NAMALWA (cell line): ENCODE data around the gene FLAD1.

ENCODE experiments used
- DNase-seq: peaks from one replicate; pipeline ENCODE4 v3.0.0-alpha.2; 2015; ENCODE audit warnings: low spot score

The FLAD1 gene

GRCh38 chr1:154952664-154953063 is 30.5 kb upstream of the FLAD1 start:
- no peak for DNase-seq

GRCh38 chr1:154953611-154954038 is 29.5 kb upstream of the FLAD1 start:
- peak; percentile 55 for DNase-seq

GRCh38 chr1:154954541-154954940 is 28.6 kb upstream of the FLAD1 start:
- no peak for DNase-seq

GRCh38 chr1:154955039-154955717 is 28.0 kb upstream of the FLAD1 start:
- DNase-seq, result peak; percentile 99

DNA sequence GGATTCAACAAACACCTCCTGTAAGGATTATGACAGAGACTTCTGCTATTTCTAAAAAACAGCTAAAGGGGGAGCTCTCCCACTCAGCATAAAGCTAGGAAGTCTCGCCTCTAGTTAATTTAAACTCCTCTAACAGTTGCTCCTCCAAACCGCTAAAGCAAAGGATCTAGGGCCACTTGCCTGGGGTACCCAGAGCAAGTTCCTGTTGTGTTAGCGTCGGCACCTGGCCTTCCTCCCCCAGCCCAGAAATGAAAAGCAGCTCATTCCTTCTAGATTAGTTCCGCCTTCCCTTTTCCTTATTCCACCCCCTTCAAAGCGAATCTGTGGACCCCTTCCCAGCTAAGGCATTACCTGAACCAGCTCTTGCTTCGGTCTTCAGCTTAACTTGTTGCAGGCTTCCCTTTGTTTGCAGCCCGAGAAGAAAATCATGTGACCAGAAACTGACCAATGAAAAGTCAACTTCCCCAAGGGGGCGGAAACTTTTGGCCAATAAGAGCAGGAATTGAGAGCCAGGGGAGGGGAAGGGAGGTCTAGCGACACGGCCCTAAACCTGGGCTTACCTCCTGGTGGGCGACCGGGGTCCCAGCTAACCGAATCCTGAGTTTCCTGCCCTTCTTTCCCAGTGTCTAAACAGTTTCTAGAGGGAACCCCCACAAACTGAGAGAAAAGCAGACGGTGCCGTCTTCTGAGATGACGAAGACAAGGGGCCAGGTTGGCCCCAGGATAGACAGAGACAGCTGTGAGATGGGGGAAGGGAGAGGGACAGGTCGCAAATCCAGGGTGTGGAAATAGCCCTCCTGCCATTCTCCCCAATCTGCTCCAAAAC is 27.2 kb upstream of the FLAD1 start, which contains the start of gene PBXIP1:
Gene PBXIP1 (minus strand): TSS at position 382 of the 826 bp plus-strand sequence. CDS start 2,378 bp downstream, outside the sequence.
- DNase-seq, result peak; percentile 99

DNA sequence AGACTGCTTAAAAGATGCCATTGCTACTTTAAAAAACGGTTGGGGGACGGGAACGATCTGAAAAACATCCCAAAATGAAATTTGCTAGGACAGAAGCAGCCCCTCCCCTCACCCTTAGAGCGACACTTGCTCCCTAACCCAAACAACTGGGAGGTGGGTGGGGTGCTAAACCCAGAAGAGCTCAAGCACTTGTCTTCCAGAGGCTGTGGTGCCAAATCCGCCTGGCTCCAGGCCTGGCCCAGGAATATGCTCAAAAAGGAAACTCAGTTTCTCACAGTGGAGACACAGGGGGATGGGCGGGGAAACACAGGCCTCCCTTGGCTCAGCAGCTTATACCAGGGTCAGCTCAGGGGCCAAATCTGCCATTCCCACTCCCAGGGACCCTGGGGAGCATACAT is 26.6 kb upstream of the FLAD1 start:
- DNase-seq, result no peak

GRCh38 chr1:154957091-154957657 is 26.0 kb upstream of the FLAD1 start:
- no peak for DNase-seq

DNA sequence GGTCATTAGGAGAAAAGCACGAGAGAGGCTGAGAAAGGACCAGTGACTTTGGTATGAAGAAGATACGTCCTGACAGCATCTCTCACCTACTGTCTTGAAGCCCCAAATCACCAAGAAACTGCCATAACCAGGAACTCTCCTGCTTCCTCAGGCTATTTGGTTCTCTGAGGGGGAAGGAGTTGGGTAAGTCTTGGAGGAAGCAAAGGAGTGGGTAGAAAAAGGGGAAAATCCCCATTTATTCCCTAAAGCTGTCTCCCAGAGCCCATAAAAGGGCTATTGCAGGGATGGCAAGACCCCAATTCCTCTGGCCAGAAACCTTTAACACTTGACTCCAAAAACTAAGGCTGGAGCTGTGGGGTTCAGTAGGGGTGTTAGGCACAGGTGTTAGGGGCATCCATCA is 25.1 kb upstream of the FLAD1 start:
- no peak for DNase-seq

DNA sequence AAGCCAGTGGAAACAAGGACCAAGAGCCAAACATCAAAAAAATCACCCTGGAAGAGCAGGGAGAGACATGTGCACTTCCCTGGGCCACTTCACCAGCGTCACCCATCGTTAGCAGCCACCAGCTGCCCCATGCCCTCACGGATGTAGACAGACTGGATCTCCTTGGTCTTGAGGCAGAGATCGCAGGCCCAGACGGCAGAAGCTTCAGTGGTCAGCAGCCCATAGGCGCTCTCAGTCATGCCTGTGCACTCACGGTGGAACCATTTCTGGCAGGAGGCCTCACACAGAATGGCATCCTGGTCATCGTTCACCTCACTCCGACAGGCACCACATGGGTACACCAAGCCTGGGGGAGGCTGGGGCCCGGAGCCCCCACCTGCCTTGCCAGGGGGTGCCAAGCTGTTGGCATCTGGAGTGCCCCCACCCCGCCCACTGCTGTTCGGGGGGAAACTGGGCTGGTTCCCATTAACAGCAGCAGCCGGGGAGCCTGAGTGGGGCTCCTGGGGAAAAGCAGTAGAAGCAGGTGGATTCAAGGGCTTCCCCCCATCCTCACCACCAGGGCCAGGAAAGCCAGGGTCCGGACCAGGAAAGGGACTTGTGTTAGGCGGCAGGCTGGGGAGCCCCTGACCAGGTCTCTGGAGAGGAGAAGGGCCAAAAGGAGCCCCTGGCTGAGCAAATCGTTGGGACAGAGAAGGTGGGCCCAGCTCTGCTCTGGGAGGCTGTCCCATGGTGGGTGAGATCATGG is 24.3 kb upstream of the FLAD1 start:
- no peak for DNase-seq

- no peak for DNase-seq
Measured at GRCh38 chr1:154959426-154959780, 23.7 kb upstream of the FLAD1 start.

DNA sequence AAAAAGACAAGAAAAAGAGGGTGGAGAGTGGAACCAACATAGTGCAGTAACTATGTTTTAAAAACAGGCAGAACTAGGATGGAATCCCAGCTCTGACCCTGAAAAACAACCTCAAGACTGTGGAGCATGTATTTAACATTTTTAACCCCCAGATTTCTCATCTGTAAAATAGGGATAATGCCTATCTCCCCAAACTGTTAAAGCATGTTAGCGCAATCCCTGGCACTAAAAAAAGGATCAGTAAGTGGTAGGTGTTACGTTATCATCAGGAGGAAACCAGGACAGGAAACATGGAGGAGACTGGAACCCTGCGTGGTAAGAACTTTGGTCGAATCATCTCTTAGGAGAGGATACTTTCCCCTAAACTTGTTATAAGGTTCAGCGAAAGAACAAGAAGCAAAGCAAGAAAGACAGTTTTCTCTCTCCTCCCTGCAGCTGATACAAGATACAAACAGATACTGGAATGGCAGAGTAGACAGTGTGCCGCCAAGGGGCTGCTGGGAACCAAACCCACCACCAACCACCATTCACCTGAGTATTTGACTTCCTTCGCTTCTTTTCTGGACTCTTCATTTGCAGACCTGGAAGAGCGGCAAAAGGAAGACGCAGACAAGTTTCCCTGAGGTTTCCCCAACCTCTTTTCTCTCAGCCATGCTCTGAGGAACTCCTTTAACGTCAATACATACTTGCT is 22.6 kb upstream of the FLAD1 start:
- DNase-seq, result peak; percentile 38

DNA sequence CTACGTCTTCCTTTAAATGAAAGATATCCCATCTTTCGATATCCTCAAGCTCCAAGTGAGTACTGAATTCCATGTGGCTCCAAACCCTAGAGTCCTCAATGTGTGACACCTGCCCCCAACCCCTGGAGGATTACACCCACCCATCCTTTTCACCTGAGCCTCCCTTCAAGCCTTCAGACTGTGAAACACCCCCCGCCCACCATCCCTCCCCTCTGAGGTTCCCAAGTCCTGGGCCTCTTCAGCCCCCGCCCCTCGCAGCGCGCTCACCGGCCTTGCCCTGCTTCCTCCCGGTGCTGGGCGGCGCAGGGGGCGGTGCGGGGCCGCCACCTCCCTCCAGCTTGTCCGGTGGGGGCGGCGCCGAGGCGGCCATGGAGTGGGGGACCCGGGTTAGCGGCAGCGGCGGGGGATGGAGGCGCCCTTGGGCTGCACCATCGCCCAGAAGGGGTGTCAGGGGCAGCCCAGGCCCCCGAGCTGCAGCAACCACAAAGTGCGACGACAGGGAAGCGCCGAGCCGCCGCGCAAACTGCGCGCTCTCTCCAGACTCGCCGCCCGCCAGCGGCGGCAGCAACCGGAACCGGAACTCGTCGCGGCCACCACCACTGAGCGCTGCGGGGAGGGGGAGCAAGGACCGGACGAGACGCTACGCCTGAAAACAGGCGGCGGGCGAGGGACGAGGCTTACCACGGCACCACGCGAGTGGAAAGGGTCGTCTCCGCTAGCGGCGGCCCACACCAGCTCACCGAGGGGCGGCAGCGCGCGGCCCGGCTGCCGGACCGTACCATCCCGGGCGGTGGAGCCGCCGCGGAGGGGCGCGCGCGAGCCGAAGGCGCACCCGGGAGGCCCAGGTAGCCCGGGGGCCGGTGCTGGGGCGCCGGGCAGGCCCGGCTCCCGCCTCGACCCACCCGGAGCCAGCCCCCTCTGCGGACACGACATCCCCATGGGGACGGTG is 21.7 kb upstream of the FLAD1 start, which contains the start of gene PYGO2:
Gene PYGO2 (minus strand): TSS at position 576 of the 949 bp plus-strand sequence. CDS start 206 bp downstream, at position 370.
- peak; percentile 89 for DNase-seq

DNA sequence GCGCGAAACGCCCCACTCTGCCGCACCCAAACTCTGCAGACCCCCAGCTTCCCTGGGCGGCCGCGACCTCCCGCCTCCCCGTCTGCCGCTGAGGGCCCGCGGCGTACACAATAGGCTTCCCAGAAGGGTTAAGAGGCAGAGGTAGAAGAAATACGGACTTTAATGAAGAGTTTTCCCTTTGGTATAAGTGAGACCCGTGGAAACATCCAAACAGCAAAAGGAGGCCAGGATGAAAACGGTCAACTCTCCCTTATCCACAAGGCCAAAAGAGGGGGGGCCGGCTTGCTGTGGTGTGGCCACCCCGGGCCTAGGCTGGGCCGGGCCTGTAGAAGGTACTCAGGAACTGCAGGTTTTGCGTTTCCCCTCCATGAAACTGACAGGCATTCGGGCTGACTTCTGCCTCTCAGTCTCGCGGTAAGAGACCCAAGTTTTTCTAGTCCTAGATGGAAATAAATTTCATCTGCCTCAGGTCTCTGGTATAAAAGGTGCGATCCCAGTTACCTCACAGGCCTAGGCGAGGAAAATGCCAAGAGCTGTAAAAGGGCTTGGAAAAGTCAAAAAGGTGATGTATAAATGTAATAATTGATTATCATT is 20.9 kb upstream of the FLAD1 start:
- DNase-seq, result peak; percentile 78

DNA sequence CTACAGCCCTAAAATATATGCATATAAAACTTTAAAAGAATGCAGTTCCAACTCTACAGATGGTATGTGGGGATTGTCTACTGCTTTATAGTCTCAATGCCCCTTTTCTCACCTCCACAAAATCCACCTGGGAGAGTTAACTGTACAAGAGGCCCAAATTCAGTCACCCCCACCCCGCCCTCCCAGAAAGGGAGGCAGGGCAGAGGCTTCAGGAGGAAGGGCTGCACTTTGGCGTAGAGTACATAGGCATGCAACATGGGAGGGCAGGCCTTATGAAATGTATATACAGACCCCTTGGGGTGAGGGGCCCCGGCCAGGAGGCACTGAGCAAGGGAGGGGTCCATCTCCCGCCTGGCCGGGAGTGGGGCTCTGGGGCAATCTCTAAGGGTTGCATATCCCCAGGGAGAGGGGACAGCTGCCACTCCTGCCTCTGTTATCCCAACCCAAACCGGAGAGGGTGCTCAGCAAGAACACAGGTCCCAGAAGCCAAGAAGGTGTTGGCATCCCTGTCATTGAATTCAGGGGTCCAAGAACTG is 20.3 kb upstream of the FLAD1 start:
- DNase-seq, result no peak

DNA sequence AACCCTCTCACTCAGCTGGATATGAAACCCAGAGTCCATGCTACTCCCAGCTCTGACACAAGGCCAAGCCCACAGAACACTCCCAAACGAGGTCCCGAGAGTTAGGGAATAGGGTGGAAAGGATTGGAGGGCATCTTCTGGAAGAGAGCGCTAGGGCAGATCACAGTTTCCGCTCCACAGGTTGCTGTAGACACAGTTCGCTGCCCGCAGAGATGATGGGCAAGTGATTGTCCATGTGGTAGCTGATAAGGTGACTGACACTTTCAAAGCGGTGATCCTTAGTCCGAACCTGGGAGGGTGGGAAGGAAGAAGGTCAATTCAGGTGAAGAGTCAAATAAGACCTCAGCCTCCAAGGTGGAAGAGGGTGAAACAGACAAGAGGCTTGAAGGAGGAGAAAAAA is 19.5 kb upstream of the FLAD1 start:
- DNase-seq, result no peak

GRCh38 chr1:154964359-154964758 is 18.8 kb upstream of the FLAD1 start:
- DNase-seq, result no peak

GRCh38 chr1:154966111-154966510 is 17.0 kb upstream of the FLAD1 start:
- no peak for DNase-seq

DNA sequence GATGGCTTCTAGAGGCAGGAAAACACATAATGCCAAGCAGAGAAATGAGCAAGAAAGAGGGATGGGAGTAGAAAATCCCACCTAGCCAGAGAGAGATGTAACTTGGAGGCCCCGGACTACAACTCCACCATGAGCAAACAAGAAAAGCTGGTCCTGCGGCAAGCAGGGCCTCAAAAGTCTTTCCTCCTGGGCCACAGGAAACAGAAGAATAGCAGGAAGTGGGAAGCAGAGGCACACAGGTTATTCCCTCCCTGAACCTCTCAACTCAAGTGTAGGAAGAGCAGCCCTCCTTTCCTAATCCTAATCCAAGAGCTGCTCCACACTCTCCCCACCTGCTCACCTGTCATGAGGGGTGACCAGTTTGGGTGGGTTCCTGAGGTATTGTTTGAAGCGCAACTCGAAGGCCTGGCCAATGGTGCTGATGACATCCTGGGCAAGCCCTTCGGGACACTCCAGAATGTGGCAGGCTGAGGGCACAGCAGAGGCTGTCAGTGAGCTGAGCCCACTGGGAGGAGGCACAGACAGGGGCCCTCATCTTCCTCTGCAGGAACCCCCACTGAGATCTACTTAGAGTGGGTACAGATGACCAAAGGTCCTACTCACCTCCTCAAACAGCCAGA is 15.7 kb upstream of the FLAD1 start:
- DNase-seq, result no peak

- DNase-seq, result no peak
Measured at GRCh38 chr1:154968731-154969130, 14.4 kb upstream of the FLAD1 start.
